ENCODE results near the gene PIEZO1.

The PIEZO1 gene

DNA sequence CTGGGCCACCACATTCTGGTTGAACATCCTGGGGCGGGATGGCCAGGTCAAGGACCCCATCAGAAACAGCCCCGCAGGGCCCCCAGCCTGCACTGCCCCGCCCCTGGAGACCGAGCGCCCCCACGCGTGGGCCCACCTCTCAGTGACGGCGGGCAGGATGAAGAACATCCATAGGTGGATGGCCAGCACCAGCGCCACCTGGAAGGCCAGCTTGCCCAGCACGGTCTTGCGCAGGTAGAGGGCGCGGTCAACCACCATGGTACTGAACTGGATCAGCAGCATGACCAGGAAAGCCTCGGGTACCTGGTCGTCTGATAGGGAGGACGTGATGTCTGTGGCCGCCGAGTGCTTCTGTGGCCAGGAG, 65.1 kb downstream of the PIEZO1 start:
- no peak overlapping the region for H3K27ac ChIP-seq (ENCODE audit: low read depth, low read length)
- H3K4me1 ChIP-seq (ENCODE audit: control insufficient read depth, low read length), result no peaks in the 10 kb centered on the region
- H3K9me3 ChIP-seq (ENCODE audit: control insufficient read depth, insufficient read depth, low read length), result no peaks in the 10 kb centered on the region
- no peaks in the 10 kb centered on the region; the same call in none of the 2 replicates for H3F3A ChIP-seq (ENCODE audit: control insufficient read depth, insufficient read depth)
- no peaks in the 10 kb centered on the region for H3K79me2 ChIP-seq (ENCODE audit: control insufficient read depth, low read length)
- no peaks in the 10 kb centered on the region for H3K27me3 ChIP-seq (ENCODE audit: control insufficient read depth, low read length)
- H3K9me2 ChIP-seq (replicated peaks; ENCODE audit: control insufficient read depth, low read length), result no peaks in the 10 kb centered on the region
- no peak overlapping the region for H3K4me2 ChIP-seq (ENCODE audit: low read length)
- H3K4me3 ChIP-seq (ENCODE audit: low read length), result no peak overlapping the region
- no peak for TF ChIP-seq CTCF (IDR thresholded peaks at IDR 0.05; ENCODE audit: low read depth, low read length, poor library complexity, severe bottlenecking)
- TF ChIP-seq EZH2phosphoT487 (IDR thresholded peaks at IDR 0.05; ENCODE audit: borderline replicate concordance, low read length), result no peak
- H4K20me1 ChIP-seq (ENCODE audit: control insufficient read depth, insufficient read depth, low read depth, low read length), result no peaks in the 10 kb centered on the region
- peaks cover 89% of the 10 kb centered on the region for H3K36me3 ChIP-seq (ENCODE audit: control insufficient read depth, low read length)

DNA sequence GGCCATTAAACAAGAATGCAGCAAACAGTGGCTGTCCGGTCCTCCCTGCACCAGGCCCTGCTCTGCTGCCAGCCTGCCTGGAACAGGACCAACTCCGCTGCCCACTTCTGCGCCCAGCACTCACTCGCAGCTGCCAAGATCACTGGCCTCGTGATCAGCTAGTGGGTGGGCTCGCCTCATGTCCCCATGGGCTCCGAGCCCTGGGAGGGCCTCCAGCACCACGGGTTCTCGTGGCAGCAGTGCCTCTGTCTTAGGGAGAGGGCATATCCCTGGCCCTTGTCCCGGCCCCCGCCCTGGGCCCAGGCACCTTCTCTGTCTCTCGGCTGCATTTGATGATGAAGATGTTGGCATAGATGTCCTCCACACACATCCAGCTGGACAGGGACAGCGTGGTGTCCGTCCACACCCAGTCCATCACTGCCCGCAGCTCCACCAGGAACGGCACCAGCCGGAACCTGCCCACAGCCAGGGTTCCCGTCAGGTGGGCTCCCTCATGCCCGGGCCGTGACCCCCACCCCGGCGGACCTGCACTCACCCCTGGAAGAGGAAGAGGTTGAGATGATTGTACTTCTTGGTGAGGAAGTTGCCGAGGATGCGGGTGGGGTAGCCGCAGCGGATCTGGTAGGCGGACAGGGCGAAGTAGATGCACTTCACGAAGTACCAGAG, 65.6 kb downstream of the PIEZO1 start:
- H3K79me2 ChIP-seq (ENCODE audit: control insufficient read depth, low read length), result no peaks in the 10 kb centered on the region
- TF ChIP-seq EZH2phosphoT487 (IDR thresholded peaks at IDR 0.05; ENCODE audit: borderline replicate concordance, low read length) (no peak), CTCF (IDR thresholded peaks at IDR 0.05; ENCODE audit: low read depth, low read length, poor library complexity, severe bottlenecking) (no peak)
- H3K4me3 ChIP-seq (ENCODE audit: low read length), result no peak overlapping the region
- H3K9me3 ChIP-seq (ENCODE audit: control insufficient read depth, insufficient read depth, low read length), result no peaks in the 10 kb centered on the region
- peaks cover 89% of the 10 kb centered on the region for H3K36me3 ChIP-seq (ENCODE audit: control insufficient read depth, low read length)
- no peaks in the 10 kb centered on the region for H4K20me1 ChIP-seq (ENCODE audit: control insufficient read depth, insufficient read depth, low read depth, low read length)
- no peaks in the 10 kb centered on the region; the same call in none of the 2 replicates for H3F3A ChIP-seq (ENCODE audit: control insufficient read depth, insufficient read depth)
- no peaks in the 10 kb centered on the region for H3K4me1 ChIP-seq (ENCODE audit: control insufficient read depth, low read length)
- no peak overlapping the region for H3K4me2 ChIP-seq (ENCODE audit: low read length)
- no peaks in the 10 kb centered on the region for H3K9me2 ChIP-seq (replicated peaks; ENCODE audit: control insufficient read depth, low read length)
- H3K27ac ChIP-seq (ENCODE audit: low read depth, low read length), result no peak overlapping the region
- no peaks in the 10 kb centered on the region for H3K27me3 ChIP-seq (ENCODE audit: control insufficient read depth, low read length)

GRCh38 chr16:88718178-88718577, 66.8 kb downstream of the PIEZO1 start:
- no peak overlapping the region for H3K4me3 ChIP-seq (ENCODE audit: low read length)
- H3K27me3 ChIP-seq (ENCODE audit: control insufficient read depth, low read length), result no peaks in the 10 kb centered on the region
- no peaks in the 10 kb centered on the region; the same call in none of the 2 replicates for H3F3A ChIP-seq (ENCODE audit: control insufficient read depth, insufficient read depth)
- no peak for TF ChIP-seq EZH2phosphoT487 (IDR thresholded peaks at IDR 0.05; ENCODE audit: borderline replicate concordance, low read length)
- TF ChIP-seq CTCF (IDR thresholded peaks at IDR 0.05; ENCODE audit: low read depth, low read length, poor library complexity, severe bottlenecking), result no peak
- no peak overlapping the region for H3K27ac ChIP-seq (ENCODE audit: low read depth, low read length)
- no peaks in the 10 kb centered on the region for H4K20me1 ChIP-seq (ENCODE audit: control insufficient read depth, insufficient read depth, low read depth, low read length)
- H3K4me1 ChIP-seq (ENCODE audit: control insufficient read depth, low read length), result no peaks in the 10 kb centered on the region
- H3K36me3 ChIP-seq (ENCODE audit: control insufficient read depth, low read length), result peaks cover 93% of the 10 kb centered on the region
- H3K9me3 ChIP-seq (ENCODE audit: control insufficient read depth, insufficient read depth, low read length), result no peaks in the 10 kb centered on the region
- H3K9me2 ChIP-seq (replicated peaks; ENCODE audit: control insufficient read depth, low read length), result no peaks in the 10 kb centered on the region
- H3K79me2 ChIP-seq (ENCODE audit: control insufficient read depth, low read length), result no peaks in the 10 kb centered on the region
- no peak overlapping the region for H3K4me2 ChIP-seq (ENCODE audit: low read length)

Measured in DOHH2 (cell line).